22Rv1 (cell line): Measurements from ENCODE around the gene AKAP6.

Source experiments
- CTCF ChIP-seq: fragments of 450-650 bp; IDR thresholded peaks from 2 replicates; pipeline ENCODE4 v1.5.1; 2017; ENCODE audit warnings: mild to moderate bottlenecking
- ZFX ChIP-seq: fragments of 450-650 bp; IDR thresholded peaks from 2 replicates; pipeline ENCODE4 v1.6.1; 2017; ENCODE audit warnings: antibody characterized with exemption, borderline replicate concordance

- TF ChIP-seq CTCF = no peak
- no peak for TF ChIP-seq ZFX
Measured at GRCh38 chr14:32679927-32680612, 351.0 kb downstream of the AKAP6 start.
